Adrenal gland (tissue), 12 donors: ENCODE results near the gene ADARB2. TPM values are rescaled to one million over a fixed set of nuclear protein-coding genes. Genes with fewer than 3 reads are reported as not detected.

ENCODE experiments used
- DNase-seq, 7 donors: peaks; one replicate each; pipeline ENCODE4 v3.0.0-alpha.2; 2019 to 2020
- H3K27ac ChIP-seq, 5 donors: fragments of 200-600 bp; sonication (generic) in 4 of 5; 1 replicate in 3 of 5; 2 replicates in 2 of 5; pipeline versions ENCODE4 v1.5.1 to v1.8.0; 2016 to 2020; ENCODE audit warnings: mild to moderate bottlenecking in 1 of 5
- H3K27me3 ChIP-seq: fragments of 200-600 bp; 2 replicates; pipeline ENCODE4 v1.8.0; 2021
- H3K36me3 ChIP-seq, 2 donors: fragments of 200-600 bp; replicated peaks in 1 of 2; 1 replicate in 1 of 2; 2 replicates in 1 of 2; pipeline versions ENCODE4 v1.5.1 to v1.8.0; 2018 to 2022
- H3K4me1 ChIP-seq, 2 donors: fragments of 200-600 bp; replicated peaks in 1 of 2; 1 replicate in 1 of 2; 2 replicates in 1 of 2; pipeline versions ENCODE4 v1.5.1 to v1.8.0; 2018 to 2021
- H3K4me3 ChIP-seq, 4 donors: fragments of 200-600 bp; sonication (generic) in 3 of 4; one replicate each; pipeline ENCODE4 v1.5.1; 2016 to 2018
- H3K9me3 ChIP-seq, 3 donors: fragments of 200-600 bp; sonication (generic) in 1 of 3; replicated peaks in 1 of 3; 1 replicate in 2 of 3; 2 replicates in 1 of 3; pipeline versions ENCODE4 v1.5.1 to v1.8.0; 2016 to 2021
- CTCF ChIP-seq, 6 experiments: fragments of 450-650 bp in 4 of 6; fragments of 200-600 bp in 2 of 6; sonication (generic) in 1 of 6; IDR thresholded peaks; 1 replicate in 5 of 6; 2 replicates in 1 of 6; pipeline versions ENCODE4 v1.5.1 to v1.8.0; 2016 to 2021; ENCODE audit warnings: antibody characterized with exemption in 6 of 6, mild to moderate bottlenecking in 2 of 6, moderate library complexity in 1 of 6
- POLR2A ChIP-seq, 2 donors: fragments of 450-650 bp; IDR thresholded peaks; one replicate each; pipeline ENCODE4 v1.6.1; 2017; ENCODE audit warnings: antibody characterized with exemption in 2 of 2, mild to moderate bottlenecking in 2 of 2, moderate library complexity in 1 of 2
- WGBS, 4 donors: extraction: QIAGEN DNeasy Blood & Tissue Kit in 2 of 4; methylation state at CpG; one replicate each; pipeline versions ENCODE4 v1.1.5 to v1.1.7; 2013 to 2017; 5-methylcytosine and 5-hydroxymethylcytosine counted together
- intact Hi-C, 2 donors: fragments of 100-400 bp; cut with DNase I; formaldehyde crosslinking; loops; one replicate each; pipeline versions ENCODE4 v1.14.1 to v1.15.0; 2022 to 2023
- polyA plus RNA-seq, 3 donors: library from polyadenylated mRNA; stranded (reverse); fragments of 200-250 nt in 2 of 3; fragments of 350-450 nt in 1 of 3; fragmentation: Illumina TruSeq in 1 of 3; extraction: RNeasy Lipid Tissue Mini Kit (QIAGEN cat#74804) in 1 of 3; gene quantifications; one replicate each; pipeline ENCODE4 v1.2.3, GENCODE V29; 2013 to 2014
- total RNA-seq, 9 donors: library from RNA; depleted of rRNA in 4 of 9; stranded (reverse); fragments of >200 nt in 4 of 9; fragments of 120-200 nt in 1 of 9; fragmentation: NEBNext Ultra II Directional in 1 of 9; extraction: Animal tissue kit (Norgen Biotek cat#: 25700) in 1 of 9; gene quantifications; one replicate each; pipeline versions ENCODE4 v1.1.0 to v1.2.4, GENCODE V29; 2013 to 2023
- donor health status: healthy with polysubstance abuse.
- donor health status: Bipolar disorder and iron deficiency.
- donor health status: DM: yes; HTN: yes; CAD: no.
- donor health status: DM: no; HTN: no; CAD: no.
- donor health status: DM: no; HTN: no; CAD: no.
- donor health status: DM: yes; HTN: yes; CAD: no.

The ADARB2 gene
- total and polyA plus RNA-seq, 12 donors: 0.14 to 3.1 (median 0.91) TPM

- H3K9me3 ChIP-seq: no peaks in the 10 kb centered on the region
- WGBS, 4 donors: 63 to 74% (median 66%) methylated on average over 2 of the region's 2 CpGs
- intact Hi-C loops: no loop called here
- no peak overlapping the region for H3K4me3 ChIP-seq
- H3K27me3 ChIP-seq: no peaks in the 10 kb centered on the region
- H3K36me3 ChIP-seq: no peaks in the 10 kb centered on the region
- TF ChIP-seq CTCF (IDR thresholded peaks at IDR 0.05) (no peak), POLR2A (IDR thresholded peaks at IDR 0.05) (no peak)
- no peaks in the 10 kb centered on the region for H3K4me1 ChIP-seq
- H3K27ac ChIP-seq: no peak overlapping the region
- no peak for DNase-seq
Measured at GRCh38 chr10:1196656-1197055, 540.7 kb downstream of the ADARB2 start.

- no peaks in the 10 kb centered on the region for H3K27me3 ChIP-seq
- no peak overlapping the region for H3K4me3 ChIP-seq
- intact Hi-C loops: no loop called here
- 83 to 91% (median 87%) methylated on average over 9 of the region's 9 CpGs for WGBS, 4 donors
- no peaks in the 10 kb centered on the region for H3K4me1 ChIP-seq
- H3K36me3 ChIP-seq: no peaks in the 10 kb centered on the region
- H3K9me3 ChIP-seq: no peaks in the 10 kb centered on the region
- DNase-seq: no peak
- TF ChIP-seq POLR2A (IDR thresholded peaks at IDR 0.05) (no peak), CTCF (IDR thresholded peaks at IDR 0.05) (no peak)
- no peak overlapping the region for H3K27ac ChIP-seq
Measured at GRCh38 chr10:1195828-1196227, 541.5 kb downstream of the ADARB2 start.

- no peak overlapping the region for H3K27ac ChIP-seq
- no peak for TF ChIP-seq POLR2A (IDR thresholded peaks at IDR 0.05)
- TF ChIP-seq CTCF (IDR thresholded peaks at IDR 0.05): no peak
- H3K27me3 ChIP-seq: no peaks in the 10 kb centered on the region
- 77 to 83% (median 81%) methylated on average over 7 of the region's 7 CpGs for WGBS, 4 donors
- no peaks in the 10 kb centered on the region for H3K9me3 ChIP-seq
- no peak overlapping the region for H3K4me3 ChIP-seq
- no peak for DNase-seq
- no peaks in the 10 kb centered on the region for H3K36me3 ChIP-seq
- no peaks in the 10 kb centered on the region for H3K4me1 ChIP-seq
- intact Hi-C loops: no loop called here
Measured at GRCh38 chr10:1194161-1194560, 543.2 kb downstream of the ADARB2 start.

- no peak for TF ChIP-seq POLR2A (IDR thresholded peaks at IDR 0.05)
- no peak for TF ChIP-seq CTCF (IDR thresholded peaks at IDR 0.05)
- intact Hi-C loops: no loop called here
- no peaks in the 10 kb centered on the region for H3K27me3 ChIP-seq
- 38 to 61% (median 50%) methylated on average over 4 of the region's 4 CpGs for WGBS, 4 donors
- DNase-seq: no peak
- H3K4me1 ChIP-seq: no peaks in the 10 kb centered on the region
- no peaks in the 10 kb centered on the region for H3K36me3 ChIP-seq
- H3K9me3 ChIP-seq: no peaks in the 10 kb centered on the region
- no peak overlapping the region for H3K4me3 ChIP-seq
- H3K27ac ChIP-seq: no peak overlapping the region
Measured at GRCh38 chr10:1193561-1193960, 543.8 kb downstream of the ADARB2 start.
